Activated naive CD4-positive, alpha-beta T cell treated with anti-CD3 and anti-CD28 coated beads, Interleukin-2, amount 50 U/mL, for 24 hours (primary cell): Measurements from ENCODE around the gene NCDN.
"Not testable (repeated sequence)": the region's sequence is repeated elsewhere in the genome, so short reads cannot be mapped to it uniquely, and the experiment has no call there.

ENCODE experiments used
- H3K27ac Mint-ChIP-seq: one replicate; pipeline ENCODE4 v1.8.0; 2021; ENCODE audit warnings: mild to moderate bottlenecking, mixed read lengths
- H3K27me3 Mint-ChIP-seq: one replicate; pipeline ENCODE4 v1.8.0; 2021; ENCODE audit warnings: mixed read lengths
- H3K36me3 Mint-ChIP-seq: one replicate; pipeline ENCODE4 v1.8.0; 2021; ENCODE audit warnings: mixed read lengths
- H3K4me1 Mint-ChIP-seq: one replicate; pipeline ENCODE4 v1.8.0; 2021; ENCODE audit warnings: mixed read lengths
- H3K4me3 Mint-ChIP-seq: one replicate; pipeline ENCODE4 v1.8.0; 2021; ENCODE audit warnings: mild to moderate bottlenecking, mixed read lengths
- H3K9me3 Mint-ChIP-seq: one replicate; pipeline ENCODE4 v1.8.0; 2021; ENCODE audit warnings: mixed read lengths

NCDN gene

GRCh38 chr1:35573198-35574124 lies 15.9 kb downstream of the NCDN start, which contains the start of gene TFAP2E:
Gene TFAP2E, plus strand, starts transcription at chr1:35573314. Its CDS starts 264 bp downstream, at chr1:35573578.
- peaks cover 3% of the 10 kb centered on the region for H3K27me3 Mint-ChIP-seq
- no peaks in the 10 kb centered on the region for H3K9me3 Mint-ChIP-seq
- H3K4me3 Mint-ChIP-seq = no peak within 1 kb of the TSS
- H3K36me3 Mint-ChIP-seq = no peaks in the 10 kb centered on the region
- H3K4me1 Mint-ChIP-seq = peaks cover 38% of the 10 kb centered on the region
- H3K27ac Mint-ChIP-seq = no peak within 1 kb of the TSS

DNA sequence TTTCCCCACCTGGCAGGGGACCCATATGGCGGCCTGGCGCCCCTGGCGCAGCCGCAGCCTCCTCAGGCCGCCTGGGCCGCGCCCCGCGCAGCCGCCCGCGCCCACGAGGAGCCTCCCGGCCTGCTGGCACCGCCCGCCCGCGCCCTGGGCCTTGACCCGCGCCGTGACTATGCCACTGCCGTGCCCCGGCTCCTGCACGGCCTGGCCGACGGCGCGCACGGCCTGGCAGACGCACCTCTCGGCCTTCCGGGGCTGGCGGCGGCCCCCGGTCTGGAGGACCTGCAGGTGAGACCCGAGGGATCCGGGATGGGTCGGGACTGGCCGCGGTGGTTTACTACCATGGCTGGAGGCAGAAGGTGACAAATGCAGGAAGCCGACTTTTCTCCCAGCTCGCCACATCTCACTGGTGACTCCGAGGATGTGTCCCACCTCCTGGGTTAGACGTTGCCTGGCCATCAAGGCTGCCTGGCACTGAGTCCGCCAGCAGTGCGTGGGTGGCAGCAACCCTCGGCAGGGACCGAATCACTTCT lies 16.6 kb downstream of the NCDN start:
- H3K9me3 Mint-ChIP-seq = no peaks in the 10 kb centered on the region
- peaks cover 33% of the 10 kb centered on the region for H3K4me1 Mint-ChIP-seq
- H3K27me3 Mint-ChIP-seq = peaks cover 3% of the 10 kb centered on the region
- no peaks in the 10 kb centered on the region for H3K36me3 Mint-ChIP-seq
- H3K27ac Mint-ChIP-seq = no peak overlapping the region
- no peak overlapping the region for H3K4me3 Mint-ChIP-seq

DNA sequence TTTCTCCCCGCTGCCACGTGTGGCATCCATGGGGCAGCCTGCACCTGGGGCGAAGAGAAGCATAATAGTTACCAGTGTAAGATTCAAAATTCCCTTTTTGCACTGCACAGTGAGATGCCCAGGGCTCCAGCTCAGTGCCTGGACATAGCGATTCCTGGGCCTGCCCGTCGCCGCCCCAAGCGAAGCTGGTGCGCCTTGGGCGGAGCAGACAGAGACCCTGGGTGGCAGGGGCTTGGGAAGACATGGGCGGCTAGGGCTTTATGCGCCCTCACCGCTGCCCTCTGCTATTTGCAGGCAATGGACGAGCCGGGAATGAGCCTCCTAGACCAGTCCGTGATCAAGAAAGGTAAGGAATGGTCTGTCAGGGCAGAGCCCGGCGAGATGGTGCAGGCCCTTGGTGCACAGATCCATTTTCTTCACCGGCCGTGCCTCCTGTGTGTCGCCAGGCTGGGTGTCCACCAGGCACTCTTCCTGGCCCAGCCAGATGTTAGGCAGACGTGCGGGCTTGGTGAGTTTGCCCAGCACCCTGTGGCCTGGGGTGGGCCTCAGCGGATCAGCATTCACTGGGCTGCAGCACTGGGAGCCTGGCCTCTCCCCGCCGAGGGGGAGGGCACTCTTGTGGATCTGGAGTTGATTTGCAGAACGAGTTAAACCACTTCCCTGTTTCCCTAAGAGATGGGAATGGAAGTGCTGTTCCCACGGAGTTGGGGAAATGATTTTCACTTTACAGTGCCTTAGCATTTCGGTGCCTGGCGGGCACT lies 17.2 kb downstream of the NCDN start:
- H3K4me1 Mint-ChIP-seq = peaks cover 30% of the 10 kb centered on the region
- no peaks in the 10 kb centered on the region for H3K9me3 Mint-ChIP-seq
- no peaks in the 10 kb centered on the region for H3K36me3 Mint-ChIP-seq
- H3K4me3 Mint-ChIP-seq = no peak overlapping the region
- H3K27ac Mint-ChIP-seq = no peak overlapping the region
- peaks cover 3% of the 10 kb centered on the region for H3K27me3 Mint-ChIP-seq

DNA sequence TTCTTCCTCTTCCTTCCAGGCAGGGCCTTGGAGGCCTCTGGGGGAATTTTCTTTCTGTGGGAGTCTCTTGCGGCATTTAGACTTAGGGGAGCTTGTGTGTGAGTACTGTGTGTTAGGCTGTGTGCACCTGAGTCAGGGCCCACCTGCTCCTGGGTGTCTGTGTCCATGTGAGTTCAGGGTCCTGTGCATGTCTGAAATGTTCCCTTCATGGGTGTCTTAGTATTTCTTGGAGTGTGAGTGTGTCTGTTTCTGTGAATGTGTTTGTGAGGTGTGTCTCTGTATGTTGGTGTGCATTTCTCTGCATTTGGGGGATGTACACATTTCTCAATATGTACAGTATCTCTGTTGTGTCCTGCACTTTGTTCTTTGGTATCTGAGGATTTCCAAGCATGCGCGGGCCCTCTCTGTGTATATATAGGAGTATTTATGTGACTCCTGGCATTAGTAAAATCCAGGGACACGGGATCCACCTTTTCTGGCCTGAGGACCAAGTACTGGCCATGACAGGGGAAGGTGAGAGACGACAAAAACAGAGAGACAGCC lies 17.9 kb downstream of the NCDN start:
- Mint-ChIP-seq H3K36me3 (no peaks in the 10 kb centered on the region), H3K9me3 (no peaks in the 10 kb centered on the region), H3K27me3 (peaks cover 3% of the 10 kb centered on the region), H3K4me3 (peak overlapping the region; percentile 12), H3K27ac (peak overlapping the region; percentile 56), H3K4me1 (peaks cover 24% of the 10 kb centered on the region)

- Mint-ChIP-seq H3K4me1 (peaks cover 23% of the 10 kb centered on the region), H3K4me3 (peak overlapping the region; percentile 83), H3K36me3 (no peaks in the 10 kb centered on the region), H3K27ac (peak overlapping the region; percentile 76), H3K27me3 (peaks cover 3% of the 10 kb centered on the region), H3K9me3 (no peaks in the 10 kb centered on the region)
Observed at GRCh38 chr1:35576061-35576765, 18.6 kb downstream of the NCDN start.

GRCh38 chr1:35576766-35577070 lies 19.1 kb downstream of the NCDN start:
- Mint-ChIP-seq H3K4me1 (peaks cover 23% of the 10 kb centered on the region), H3K4me3 (peak overlapping the region; percentile 83), H3K27ac (peak overlapping the region; percentile 76)
- H3K27me3 Mint-ChIP-seq, H3K9me3 Mint-ChIP-seq, H3K36me3 Mint-ChIP-seq: not testable (repeated sequence)

DNA sequence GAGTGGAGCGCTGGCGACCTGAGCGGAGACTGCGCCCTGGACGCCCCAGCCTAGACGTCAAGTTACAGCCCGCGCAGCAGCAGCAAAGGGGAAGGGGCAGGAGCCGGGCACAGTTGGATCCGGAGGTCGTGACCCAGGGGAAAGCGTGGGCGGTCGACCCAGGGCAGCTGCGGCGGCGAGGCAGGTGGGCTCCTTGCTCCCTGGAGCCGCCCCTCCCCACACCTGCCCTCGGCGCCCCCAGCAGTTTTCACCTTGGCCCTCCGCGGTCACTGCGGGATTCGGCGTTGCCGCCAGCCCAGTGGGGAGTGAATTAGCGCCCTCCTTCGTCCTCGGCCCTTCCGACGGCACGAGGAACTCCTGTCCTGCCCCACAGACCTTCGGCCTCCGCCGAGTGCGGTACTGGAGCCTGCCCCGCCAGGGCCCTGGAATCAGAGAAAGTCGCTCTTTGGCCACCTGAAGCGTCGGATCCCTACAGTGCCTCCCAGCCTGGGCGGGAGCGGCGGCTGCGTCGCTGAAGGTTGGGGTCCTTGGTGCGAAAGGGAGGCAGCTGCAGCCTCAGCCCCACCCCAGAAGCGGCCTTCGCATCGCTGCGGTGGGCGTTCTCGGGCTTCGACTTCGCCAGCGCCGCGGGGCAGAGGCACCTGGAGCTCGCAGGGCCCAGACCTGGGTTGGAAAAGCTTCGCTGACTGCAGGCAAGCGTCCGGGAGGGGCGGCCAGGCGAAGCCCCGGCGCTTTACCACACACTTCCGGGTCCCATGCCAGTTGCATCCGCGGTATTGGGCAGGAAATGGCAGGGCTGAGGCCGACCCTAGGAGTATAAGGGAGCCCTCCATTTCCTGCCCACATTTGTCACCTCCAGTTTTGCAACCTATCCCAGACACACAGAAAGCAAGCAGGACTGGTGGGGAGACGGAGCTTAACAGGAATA lies 19.7 kb downstream of the NCDN start:
- Mint-ChIP-seq H3K27me3 (peaks cover 3% of the 10 kb centered on the region), H3K9me3 (no peaks in the 10 kb centered on the region), H3K4me3 (peak overlapping the region; percentile 91), H3K36me3 (no peaks in the 10 kb centered on the region), H3K4me1 (peaks cover 23% of the 10 kb centered on the region), H3K27ac (peak overlapping the region; percentile 32)

GRCh38 chr1:35580949-35581388 lies 23.4 kb downstream of the NCDN start:
- Mint-ChIP-seq H3K27me3 (no peaks in the 10 kb centered on the region), H3K4me1 (peaks cover 15% of the 10 kb centered on the region), H3K4me3 (no peak overlapping the region), H3K36me3 (no peaks in the 10 kb centered on the region), H3K9me3 (no peaks in the 10 kb centered on the region), H3K27ac (no peak overlapping the region)

DNA sequence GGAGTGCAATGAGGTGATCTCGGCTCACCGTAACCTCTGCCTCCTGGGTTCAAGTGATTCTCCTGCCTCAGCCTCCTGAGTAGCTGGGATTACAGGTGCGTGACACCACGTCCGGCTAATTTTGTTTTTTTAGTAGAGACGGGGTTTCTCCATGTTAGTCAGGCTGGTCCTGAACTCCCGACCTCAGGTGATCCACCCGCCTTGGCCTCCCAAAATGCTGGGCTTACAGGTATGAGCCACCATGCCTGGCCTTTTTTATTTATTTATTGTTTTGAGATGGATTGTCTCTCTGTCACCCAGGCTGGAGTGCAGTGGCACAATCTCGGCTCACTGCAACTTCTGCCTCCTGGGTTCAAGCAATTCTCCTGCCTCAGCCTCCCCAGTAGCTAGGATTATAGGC lies 24.0 kb downstream of the NCDN start:
- not testable (repeated sequence) for H3K36me3 Mint-ChIP-seq, H3K27me3 Mint-ChIP-seq, H3K27ac Mint-ChIP-seq, H3K4me3 Mint-ChIP-seq, H3K9me3 Mint-ChIP-seq
- peaks cover 10% of the 10 kb centered on the region for H3K4me1 Mint-ChIP-seq

DNA sequence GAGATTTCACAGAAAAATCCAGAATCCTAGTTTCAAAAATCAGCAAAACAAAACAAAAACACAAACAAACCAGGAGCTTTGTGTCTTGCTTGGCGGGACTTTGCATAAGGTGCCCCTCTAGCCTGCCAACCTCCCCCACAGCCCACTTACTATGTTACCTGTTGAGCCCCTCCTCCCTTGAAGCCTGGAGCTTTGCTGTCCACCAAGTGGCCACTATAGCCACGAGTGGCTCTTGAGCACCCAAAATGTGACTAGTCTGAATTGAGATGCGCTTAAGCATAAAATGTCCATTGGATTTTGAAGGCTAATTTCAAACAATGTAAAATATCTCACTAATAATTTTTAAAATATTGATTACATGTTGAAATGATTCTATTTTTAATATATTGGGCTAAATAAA lies 27.7 kb downstream of the NCDN start:
- no peaks in the 10 kb centered on the region for H3K36me3 Mint-ChIP-seq
- H3K4me3 Mint-ChIP-seq = no peak overlapping the region
- H3K27me3 Mint-ChIP-seq = no peaks in the 10 kb centered on the region
- H3K27ac Mint-ChIP-seq = no peak overlapping the region
- H3K4me1 Mint-ChIP-seq = no peaks in the 10 kb centered on the region
- H3K9me3 Mint-ChIP-seq = no peaks in the 10 kb centered on the region

DNA sequence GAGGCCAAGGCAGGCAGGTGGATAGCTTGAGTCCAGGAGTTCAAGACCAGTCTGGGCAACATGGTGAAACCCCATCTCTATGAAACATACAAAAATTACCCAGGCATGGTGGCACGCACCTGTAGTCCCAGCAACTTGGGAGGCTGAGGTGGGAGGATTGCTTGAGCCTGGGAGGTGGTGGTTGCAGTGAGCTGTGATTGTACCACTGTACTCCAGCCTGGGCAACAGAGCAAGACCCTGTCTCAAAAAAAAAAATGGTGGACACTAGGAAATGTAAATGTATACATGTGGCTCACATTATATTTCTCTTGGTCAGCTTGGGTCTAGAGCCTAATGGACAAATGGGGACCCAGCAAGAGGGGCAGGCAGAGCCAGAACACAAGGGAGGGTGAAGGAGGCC lies 28.2 kb downstream of the NCDN start:
- not testable (repeated sequence) for H3K36me3 Mint-ChIP-seq, H3K9me3 Mint-ChIP-seq, H3K4me3 Mint-ChIP-seq, H3K4me1 Mint-ChIP-seq, H3K27ac Mint-ChIP-seq, H3K27me3 Mint-ChIP-seq

DNA sequence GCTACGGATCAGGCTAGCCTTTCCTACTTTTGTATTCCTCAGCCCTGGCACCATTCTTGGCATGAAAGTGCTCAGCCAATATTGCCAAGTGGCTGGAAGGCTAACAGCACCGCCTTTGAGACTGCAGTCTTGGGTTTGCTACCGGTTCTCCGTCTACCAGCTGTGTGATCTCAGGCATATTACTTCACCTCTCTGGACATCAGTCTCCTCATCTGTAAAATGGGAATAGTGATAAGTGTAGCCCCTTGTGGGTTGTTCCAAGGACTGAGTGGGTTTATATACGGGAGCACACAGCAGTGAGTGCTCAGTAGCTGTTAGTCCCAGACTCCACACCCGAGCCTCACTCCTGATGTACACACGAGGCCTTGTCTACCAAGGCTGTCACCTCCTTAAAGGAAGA lies 29.2 kb downstream of the NCDN start:
- H3K27ac Mint-ChIP-seq = no peak overlapping the region
- no peak overlapping the region for H3K4me3 Mint-ChIP-seq
- H3K4me1 Mint-ChIP-seq = no peaks in the 10 kb centered on the region
- no peaks in the 10 kb centered on the region for H3K27me3 Mint-ChIP-seq
- no peaks in the 10 kb centered on the region for H3K9me3 Mint-ChIP-seq
- no peaks in the 10 kb centered on the region for H3K36me3 Mint-ChIP-seq

- H3K27me3 Mint-ChIP-seq = no peaks in the 10 kb centered on the region
- H3K4me3 Mint-ChIP-seq = no peak overlapping the region
- H3K9me3 Mint-ChIP-seq = no peaks in the 10 kb centered on the region
- no peaks in the 10 kb centered on the region for H3K36me3 Mint-ChIP-seq
- H3K27ac Mint-ChIP-seq = no peak overlapping the region
- no peaks in the 10 kb centered on the region for H3K4me1 Mint-ChIP-seq
Observed at GRCh38 chr1:35587736-35588135, 30.1 kb downstream of the NCDN start.

- H3K27me3 Mint-ChIP-seq = no peaks in the 10 kb centered on the region
- no peak overlapping the region for H3K27ac Mint-ChIP-seq
- H3K4me3 Mint-ChIP-seq = no peak overlapping the region
- H3K36me3 Mint-ChIP-seq = no peaks in the 10 kb centered on the region
- no peaks in the 10 kb centered on the region for H3K9me3 Mint-ChIP-seq
- no peaks in the 10 kb centered on the region for H3K4me1 Mint-ChIP-seq
Observed at GRCh38 chr1:35588197-35588910, 30.8 kb downstream of the NCDN start.
